Thymus (tissue), 2 donors: Measurements from ENCODE around the gene FREY1. TPM values are rescaled to one million over a fixed set of nuclear protein-coding genes. Genes with fewer than 3 reads are reported as not detected.

Experiments
- polyA plus RNA-seq: library from polyadenylated mRNA; stranded (reverse); fragments of 200-250 nt; gene quantifications from one replicate; pipeline ENCODE4 v1.2.3, GENCODE V29; 2013
- total RNA-seq: library from RNA; stranded (reverse); fragments of 120-200 nt; gene quantifications from one replicate; pipeline ENCODE4 v1.2.4, GENCODE V29; 2013
- donor health status: healthy.

FREY1 gene
- total and polyA plus RNA-seq, 2 donors: 0.52 to 0.62 TPM

Other genes starting within 250 kb of the FREY1 start
- 0.80 TPM for gene CHST1, start 241.6 kb downstream of the FREY1 start, total RNA-seq
- 2.5 TPM for gene CHST1, start 241.6 kb downstream of the FREY1 start, polyA plus RNA-seq
- gene SLC35C1, start 102.1 kb downstream of the FREY1 start, total RNA-seq: 0.99 TPM
- gene SLC35C1, start 102.1 kb downstream of the FREY1 start, polyA plus RNA-seq: 7.3 TPM
- 9.9 TPM for gene CRY2, start 59.8 kb downstream of the FREY1 start, total RNA-seq
- gene CRY2, start 59.8 kb downstream of the FREY1 start, polyA plus RNA-seq: 12.3 TPM
- gene MAPK8IP1, start 21.6 kb downstream of the FREY1 start, total RNA-seq: 1.1 TPM
- 2.1 TPM for gene MAPK8IP1, start 21.6 kb downstream of the FREY1 start, polyA plus RNA-seq
- gene PEX16, start 10.6 kb upstream of the FREY1 start, total RNA-seq: 29.6 TPM
- gene PEX16, start 10.6 kb upstream of the FREY1 start, polyA plus RNA-seq: 46.0 TPM
- 3.5 TPM for gene LARGE2, start 15.4 kb upstream of the FREY1 start, total RNA-seq
- 12.2 TPM for gene LARGE2, start 15.4 kb upstream of the FREY1 start, polyA plus RNA-seq
- gene PHF21A, start 214.2 kb upstream of the FREY1 start, total RNA-seq: 15.2 TPM
- gene PHF21A, start 214.2 kb upstream of the FREY1 start, polyA plus RNA-seq: 25.9 TPM